IPS-15b (cell line): ENCODE data around the gene PKDREJ.

Experiments
- H3K27me3 ChIP-seq: one replicate; pipeline ENCODE4 v1.6.1; 2013; ENCODE audit warnings: low read length; ENCODE audit not compliant: control insufficient read depth, insufficient read depth
- H3K36me3 ChIP-seq: one replicate; pipeline ENCODE4 v1.6.1; 2013; ENCODE audit warnings: low read length; ENCODE audit not compliant: control insufficient read depth, insufficient read depth
- H3K4me1 ChIP-seq: one replicate; pipeline ENCODE4 v1.6.1; 2013; ENCODE audit warnings: mild to moderate bottlenecking, low read length; ENCODE audit not compliant: control insufficient read depth, insufficient read depth
- H3K4me3 ChIP-seq: one replicate; pipeline ENCODE4 v1.5.1; 2013; ENCODE audit warnings: low read depth, low read length
- H3K9ac ChIP-seq: one replicate; pipeline ENCODE4 v1.6.1; 2013; ENCODE audit warnings: low read depth, mild to moderate bottlenecking, low read length
- H3K9me3 ChIP-seq: one replicate; pipeline ENCODE4 v1.6.1; 2013; ENCODE audit warnings: mild to moderate bottlenecking, low read length; ENCODE audit not compliant: control insufficient read depth, insufficient read depth

PKDREJ gene

GRCh38 chr22:46286941-46287872, 24.1 kb upstream of the PKDREJ start:
- Histone ChIP-seq H3K36me3 (peaks cover 26% of the 10 kb centered on the region), H3K9me3 (no peaks in the 10 kb centered on the region), H3K9ac (no peak overlapping the region), H3K4me3 (no peak overlapping the region), H3K4me1 (no peaks in the 10 kb centered on the region), H3K27me3 (no peaks in the 10 kb centered on the region)

DNA sequence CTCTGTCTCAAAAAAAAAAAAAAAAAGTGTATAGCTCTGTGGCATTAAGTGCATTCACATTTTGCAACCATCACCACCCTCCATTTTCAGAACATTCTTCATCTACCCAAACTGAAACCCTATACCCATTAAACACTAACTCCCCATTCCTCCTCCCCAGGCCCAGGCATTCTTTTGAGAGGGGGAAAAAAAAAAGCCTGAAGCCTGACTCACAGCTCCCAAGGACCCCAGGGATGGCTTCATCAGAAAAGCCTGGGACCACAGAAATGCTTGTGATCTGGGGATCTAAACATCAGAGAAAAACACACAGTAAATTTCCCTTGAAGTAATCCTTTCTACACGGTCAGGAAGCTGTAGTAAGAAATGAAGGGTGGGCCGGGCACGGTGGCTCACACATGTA, 22.9 kb upstream of the PKDREJ start:
- H3K36me3 ChIP-seq, result peaks cover 25% of the 10 kb centered on the region
- H3K4me1 ChIP-seq, result no peaks in the 10 kb centered on the region
- H3K27me3 ChIP-seq, result no peaks in the 10 kb centered on the region
- no peak overlapping the region for H3K9ac ChIP-seq
- H3K4me3 ChIP-seq, result no peak overlapping the region
- H3K9me3 ChIP-seq, result no peaks in the 10 kb centered on the region

DNA sequence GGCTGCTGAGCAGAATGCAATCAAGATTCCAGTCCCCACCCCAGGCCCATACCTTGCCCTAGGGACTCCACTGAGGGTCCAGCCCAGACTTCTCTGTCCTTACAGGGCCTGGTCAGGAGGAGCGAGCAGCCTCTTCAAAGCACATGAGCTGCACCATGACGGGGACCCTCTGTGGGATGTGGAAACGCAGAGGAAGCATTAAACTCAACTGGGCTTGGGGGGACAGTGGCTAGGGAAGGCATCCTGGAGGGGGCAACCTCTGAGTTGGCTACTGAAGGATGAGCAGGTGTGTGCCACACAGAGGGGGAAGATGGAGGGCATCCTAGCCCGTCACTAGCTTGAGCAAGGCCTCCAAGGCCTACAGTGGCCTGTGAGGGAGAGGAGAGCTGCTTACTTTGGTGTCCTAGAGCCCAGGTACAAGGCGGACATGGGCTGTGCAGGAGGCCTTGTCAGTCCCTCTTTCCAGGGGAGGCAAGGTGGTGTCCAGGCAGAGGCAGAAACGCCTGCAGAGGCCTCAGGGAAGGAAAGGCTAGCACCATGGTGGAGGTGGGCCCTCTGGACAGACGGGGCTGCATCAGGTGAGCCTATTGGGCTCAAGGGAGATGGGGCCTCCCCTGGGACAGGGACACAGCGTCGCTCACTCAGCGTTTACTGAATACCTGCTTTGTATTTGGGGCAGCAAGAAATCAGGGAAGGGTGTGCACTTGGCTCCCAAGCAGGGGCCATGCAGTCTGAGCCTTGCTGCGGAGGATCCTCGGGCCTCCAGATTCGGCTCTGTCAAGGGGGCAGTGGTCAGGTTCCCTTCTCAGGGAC, 18.9 kb upstream of the PKDREJ start:
- Histone ChIP-seq H3K9ac (no peak overlapping the region), H3K27me3 (no peaks in the 10 kb centered on the region), H3K4me3 (no peak overlapping the region), H3K36me3 (peaks cover 24% of the 10 kb centered on the region), H3K9me3 (no peaks in the 10 kb centered on the region), H3K4me1 (no peaks in the 10 kb centered on the region)

- H3K4me3 ChIP-seq, result no peak overlapping the region
- H3K27me3 ChIP-seq, result no peaks in the 10 kb centered on the region
- H3K9me3 ChIP-seq, result no peaks in the 10 kb centered on the region
- H3K36me3 ChIP-seq, result peaks cover 19% of the 10 kb centered on the region
- H3K4me1 ChIP-seq, result no peaks in the 10 kb centered on the region
- no peak overlapping the region for H3K9ac ChIP-seq
Observed at GRCh38 chr22:46280999-46281623, 18.0 kb upstream of the PKDREJ start.

GRCh38 chr22:46280063-46280817, 17.1 kb upstream of the PKDREJ start:
- Histone ChIP-seq H3K9ac (no peak overlapping the region), H3K36me3 (peaks cover 18% of the 10 kb centered on the region), H3K27me3 (no peaks in the 10 kb centered on the region), H3K9me3 (no peaks in the 10 kb centered on the region), H3K4me1 (no peaks in the 10 kb centered on the region), H3K4me3 (no peak overlapping the region)

DNA sequence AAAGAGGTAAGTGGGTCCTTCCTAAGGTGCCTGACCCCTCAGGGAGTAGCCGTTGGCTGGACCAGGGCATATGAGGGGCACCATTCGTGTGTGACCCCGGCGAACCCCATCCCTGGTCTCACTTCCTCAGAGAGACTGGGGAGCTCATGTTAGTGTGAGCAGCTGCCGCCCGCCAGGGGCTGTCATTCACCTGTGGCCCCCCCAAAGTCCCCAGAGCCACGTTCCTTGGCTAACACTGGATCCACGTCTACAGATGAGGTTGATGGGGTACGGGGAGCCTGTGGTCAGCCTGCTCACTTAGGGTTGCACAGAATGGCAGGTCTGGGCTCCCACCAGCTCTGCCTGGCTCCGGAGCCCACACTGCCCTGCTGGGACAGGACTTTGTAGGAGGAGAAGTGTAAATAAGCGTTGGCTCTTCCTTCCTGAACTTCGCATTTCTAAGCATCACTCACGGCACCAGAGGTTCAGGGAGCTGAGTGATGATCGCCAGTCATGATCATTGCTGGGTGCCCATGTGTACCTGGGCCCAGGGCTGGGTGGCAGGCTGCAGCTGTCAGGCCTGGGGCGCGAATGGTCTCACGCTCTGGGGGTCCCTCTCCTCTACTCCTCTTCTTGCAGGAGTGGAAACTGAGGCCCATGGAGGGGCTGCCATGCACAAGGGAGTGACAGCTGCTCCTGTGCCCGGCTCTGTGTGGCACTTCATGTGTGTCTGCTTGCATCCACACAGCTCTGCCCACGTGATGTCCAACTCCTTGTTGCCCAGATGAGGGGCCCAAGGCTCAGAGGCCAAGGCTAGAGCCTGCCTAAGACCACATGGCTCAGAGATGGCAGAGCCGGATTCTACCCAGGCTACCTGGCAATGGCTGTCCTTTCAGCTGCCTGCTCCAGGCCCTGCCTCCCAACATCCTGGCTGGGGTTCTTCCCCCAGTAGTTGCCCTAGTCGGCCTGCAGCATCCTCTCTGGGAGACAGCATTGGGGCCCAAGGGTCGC, 15.8 kb upstream of the PKDREJ start:
- no peaks in the 10 kb centered on the region for H3K27me3 ChIP-seq
- no peak overlapping the region for H3K9ac ChIP-seq
- peaks cover 10% of the 10 kb centered on the region for H3K36me3 ChIP-seq

GRCh38 chr22:46276563-46276962, 13.4 kb upstream of the PKDREJ start:
- Histone ChIP-seq H3K36me3 (peaks cover 20% of the 10 kb centered on the region), H3K9me3 (no peaks in the 10 kb centered on the region), H3K4me1 (no peaks in the 10 kb centered on the region), H3K4me3 (no peak overlapping the region), H3K9ac (no peak overlapping the region), H3K27me3 (no peaks in the 10 kb centered on the region)

More for the DNA sequence above, 15.8 kb upstream of the PKDREJ start:
- H3K4me1 ChIP-seq, result no peaks in the 10 kb centered on the region
- H3K4me3 ChIP-seq, result no peak overlapping the region
- no peaks in the 10 kb centered on the region for H3K9me3 ChIP-seq

- Histone ChIP-seq H3K27me3 (no peaks in the 10 kb centered on the region), H3K36me3 (peaks cover 20% of the 10 kb centered on the region)
Observed at GRCh38 chr22:46275455-46276122, 12.4 kb upstream of the PKDREJ start.

DNA sequence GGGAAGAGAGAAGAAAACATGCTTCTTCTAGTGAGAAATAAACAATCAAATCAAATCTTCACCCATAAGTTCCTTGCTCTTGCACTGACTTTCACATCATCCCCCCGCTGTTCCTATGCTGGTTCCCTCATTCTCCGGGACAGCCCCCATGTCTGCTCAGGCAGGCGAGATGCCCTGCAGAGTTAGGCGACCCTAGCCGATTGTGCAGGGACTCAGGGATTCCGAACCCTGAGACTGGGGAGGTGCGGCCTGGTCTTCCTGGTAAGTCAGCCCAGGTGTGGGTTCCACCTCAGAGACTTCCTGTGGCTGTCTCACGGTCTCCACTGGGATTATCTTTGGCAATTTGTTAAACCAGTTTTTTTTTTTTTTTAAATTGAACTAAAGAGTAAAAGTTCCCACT, 11.2 kb upstream of the PKDREJ start:
- no peaks in the 10 kb centered on the region for H3K9me3 ChIP-seq
- H3K36me3 ChIP-seq, result peaks cover 17% of the 10 kb centered on the region
- H3K9ac ChIP-seq, result no peak overlapping the region
- H3K4me3 ChIP-seq, result no peak overlapping the region
- H3K4me1 ChIP-seq, result no peaks in the 10 kb centered on the region
- H3K27me3 ChIP-seq, result no peaks in the 10 kb centered on the region

More at GRCh38 chr22:46275455-46276122, 12.4 kb upstream of the PKDREJ start:
- Histone ChIP-seq H3K9ac (no peak overlapping the region), H3K4me3 (no peak overlapping the region), H3K9me3 (no peaks in the 10 kb centered on the region), H3K4me1 (no peaks in the 10 kb centered on the region)
